ENCODE measurements around the gene ENSA.

- TF ChIP-seq POLR2A (IDR thresholded peaks at IDR 0.05) = peak in 1 of 2 donors; percentile 9
- TF ChIP-seq CTCF (IDR thresholded peaks at IDR 0.05) = no peak
These were observed 52.4 kb downstream of the ENSA start for GRCh38 chr1:150576794-150577556.

All from adrenal gland (tissue), 5 donors.